ENCODE results near the gene BHLHE23.

DNA sequence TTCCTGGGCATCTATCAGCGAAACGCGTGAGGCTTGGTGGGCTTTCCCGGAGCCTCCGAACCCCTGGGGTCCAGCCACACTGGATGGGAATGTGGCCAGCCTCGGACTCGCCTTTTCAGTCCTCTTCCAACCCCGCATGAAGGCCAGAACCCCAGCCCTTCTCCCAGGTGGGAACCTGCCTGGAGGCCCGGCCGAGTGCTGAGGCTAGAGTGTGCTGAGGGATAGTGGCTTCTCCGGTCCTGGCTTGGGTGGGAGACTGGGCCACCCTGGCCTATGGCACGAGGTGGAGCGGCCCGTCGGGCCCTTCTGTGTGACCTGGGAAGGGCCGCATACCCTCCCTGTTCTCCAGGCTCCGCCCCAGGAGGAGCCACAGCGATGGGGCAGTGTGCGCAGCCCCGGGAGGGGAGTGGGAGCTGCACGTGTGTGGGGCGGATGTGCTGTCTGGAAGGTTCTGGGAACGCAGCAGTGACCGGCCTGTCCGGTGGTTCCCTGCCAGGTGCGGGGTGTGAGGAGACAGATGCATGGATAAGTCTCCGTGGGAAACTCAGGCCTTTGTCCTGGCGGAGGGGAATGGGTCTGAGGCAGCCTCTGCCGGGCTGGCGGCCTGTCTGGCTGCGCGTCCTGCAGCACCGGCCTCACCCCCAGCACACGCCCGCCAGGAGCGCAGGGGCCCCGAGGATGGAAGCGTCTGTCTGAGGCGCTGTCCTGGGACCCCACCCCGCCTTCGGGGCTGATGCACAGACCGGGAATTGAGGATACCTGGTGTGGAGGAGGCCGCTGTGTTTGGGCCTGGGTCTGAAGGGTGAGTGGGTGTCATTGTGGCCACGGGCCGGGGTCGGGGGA is 1.1 kb upstream of the BHLHE23 start:
- TF ChIP-seq SIN3A (IDR thresholded peaks at IDR 0.05; ENCODE audit: borderline replicate concordance, low read depth, low read length) (no peak), POLR2AphosphoS5 (IDR thresholded peaks at IDR 0.05; ENCODE audit: low read depth, low read length) (no peak), NFIC (IDR thresholded peaks at IDR 0.05; ENCODE audit: borderline replicate concordance) (no peak), EZH2phosphoT487 (IDR thresholded peaks at IDR 0.05; ENCODE audit: borderline replicate concordance, low read depth) (0 out of 2 replicates have a peak, but pooled peaks have one; percentile 51), EP300 (IDR thresholded peaks at IDR 0.05; ENCODE audit: borderline replicate concordance in 1 of 2, low read depth in 1 of 2, low read length in 1 of 2) (no peak), YY1 (IDR thresholded peaks at IDR 0.05; ENCODE audit: low read depth) (no peak)
- TF ChIP-seq, protein P1, sequence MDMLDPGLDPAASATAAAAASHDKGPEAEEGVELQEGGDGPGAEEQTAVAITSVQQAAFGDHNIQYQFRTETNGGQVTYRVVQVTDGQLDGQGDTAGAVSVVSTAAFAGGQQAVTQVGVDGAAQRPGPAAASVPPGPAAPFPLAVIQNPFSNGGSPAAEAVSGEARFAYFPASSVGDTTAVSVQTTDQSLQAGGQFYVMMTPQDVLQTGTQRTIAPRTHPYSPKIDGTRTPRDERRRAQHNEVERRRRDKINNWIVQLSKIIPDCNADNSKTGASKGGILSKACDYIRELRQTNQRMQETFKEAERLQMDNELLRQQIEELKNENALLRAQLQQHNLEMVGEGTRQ (IDR thresholded peaks at IDR 0.05; ENCODE audit: borderline replicate concordance, low read depth, low read length), result no peak
- TF ChIP-seq, protein P2, sequence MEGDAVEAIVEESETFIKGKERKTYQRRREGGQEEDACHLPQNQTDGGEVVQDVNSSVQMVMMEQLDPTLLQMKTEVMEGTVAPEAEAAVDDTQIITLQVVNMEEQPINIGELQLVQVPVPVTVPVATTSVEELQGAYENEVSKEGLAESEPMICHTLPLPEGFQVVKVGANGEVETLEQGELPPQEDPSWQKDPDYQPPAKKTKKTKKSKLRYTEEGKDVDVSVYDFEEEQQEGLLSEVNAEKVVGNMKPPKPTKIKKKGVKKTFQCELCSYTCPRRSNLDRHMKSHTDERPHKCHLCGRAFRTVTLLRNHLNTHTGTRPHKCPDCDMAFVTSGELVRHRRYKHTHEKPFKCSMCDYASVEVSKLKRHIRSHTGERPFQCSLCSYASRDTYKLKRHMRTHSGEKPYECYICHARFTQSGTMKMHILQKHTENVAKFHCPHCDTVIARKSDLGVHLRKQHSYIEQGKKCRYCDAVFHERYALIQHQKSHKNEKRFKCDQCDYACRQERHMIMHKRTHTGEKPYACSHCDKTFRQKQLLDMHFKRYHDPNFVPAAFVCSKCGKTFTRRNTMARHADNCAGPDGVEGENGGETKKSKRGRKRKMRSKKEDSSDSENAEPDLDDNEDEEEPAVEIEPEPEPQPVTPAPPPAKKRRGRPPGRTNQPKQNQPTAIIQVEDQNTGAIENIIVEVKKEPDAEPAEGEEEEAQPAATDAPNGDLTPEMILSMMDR (IDR thresholded peaks at IDR 0.05), result no peak
- TF ChIP-seq, protein P3, sequence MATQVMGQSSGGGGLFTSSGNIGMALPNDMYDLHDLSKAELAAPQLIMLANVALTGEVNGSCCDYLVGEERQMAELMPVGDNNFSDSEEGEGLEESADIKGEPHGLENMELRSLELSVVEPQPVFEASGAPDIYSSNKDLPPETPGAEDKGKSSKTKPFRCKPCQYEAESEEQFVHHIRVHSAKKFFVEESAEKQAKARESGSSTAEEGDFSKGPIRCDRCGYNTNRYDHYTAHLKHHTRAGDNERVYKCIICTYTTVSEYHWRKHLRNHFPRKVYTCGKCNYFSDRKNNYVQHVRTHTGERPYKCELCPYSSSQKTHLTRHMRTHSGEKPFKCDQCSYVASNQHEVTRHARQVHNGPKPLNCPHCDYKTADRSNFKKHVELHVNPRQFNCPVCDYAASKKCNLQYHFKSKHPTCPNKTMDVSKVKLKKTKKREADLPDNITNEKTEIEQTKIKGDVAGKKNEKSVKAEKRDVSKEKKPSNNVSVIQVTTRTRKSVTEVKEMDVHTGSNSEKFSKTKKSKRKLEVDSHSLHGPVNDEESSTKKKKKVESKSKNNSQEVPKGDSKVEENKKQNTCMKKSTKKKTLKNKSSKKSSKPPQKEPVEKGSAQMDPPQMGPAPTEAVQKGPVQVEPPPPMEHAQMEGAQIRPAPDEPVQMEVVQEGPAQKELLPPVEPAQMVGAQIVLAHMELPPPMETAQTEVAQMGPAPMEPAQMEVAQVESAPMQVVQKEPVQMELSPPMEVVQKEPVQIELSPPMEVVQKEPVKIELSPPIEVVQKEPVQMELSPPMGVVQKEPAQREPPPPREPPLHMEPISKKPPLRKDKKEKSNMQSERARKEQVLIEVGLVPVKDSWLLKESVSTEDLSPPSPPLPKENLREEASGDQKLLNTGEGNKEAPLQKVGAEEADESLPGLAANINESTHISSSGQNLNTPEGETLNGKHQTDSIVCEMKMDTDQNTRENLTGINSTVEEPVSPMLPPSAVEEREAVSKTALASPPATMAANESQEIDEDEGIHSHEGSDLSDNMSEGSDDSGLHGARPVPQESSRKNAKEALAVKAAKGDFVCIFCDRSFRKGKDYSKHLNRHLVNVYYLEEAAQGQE (IDR thresholded peaks at IDR 0.05; ENCODE audit: low read depth, low read length), result no peak
- TF ChIP-seq, protein P4, sequence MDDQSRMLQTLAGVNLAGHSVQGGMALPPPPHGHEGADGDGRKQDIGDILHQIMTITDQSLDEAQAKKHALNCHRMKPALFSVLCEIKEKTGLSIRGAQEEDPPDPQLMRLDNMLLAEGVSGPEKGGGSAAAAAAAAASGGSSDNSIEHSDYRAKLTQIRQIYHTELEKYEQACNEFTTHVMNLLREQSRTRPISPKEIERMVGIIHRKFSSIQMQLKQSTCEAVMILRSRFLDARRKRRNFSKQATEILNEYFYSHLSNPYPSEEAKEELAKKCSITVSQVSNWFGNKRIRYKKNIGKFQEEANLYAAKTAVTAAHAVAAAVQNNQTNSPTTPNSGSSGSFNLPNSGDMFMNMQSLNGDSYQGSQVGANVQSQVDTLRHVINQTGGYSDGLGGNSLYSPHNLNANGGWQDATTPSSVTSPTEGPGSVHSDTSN (IDR thresholded peaks at IDR 0.05), result no peak

Measured in SK-N-SH (cell line).